GM12878 (cell line): ENCODE results near the gene SPINT4. TPM values are rescaled to one million over a fixed set of nuclear protein-coding genes. Genes with fewer than 3 reads are reported as not detected.

Experiments used
- ATAC-seq: fragments of 200-7000 bp; cut with Tn5 transposase; 3 replicates; pipeline ENCODE4 v1.9.1; 2020; ENCODE audit warnings: mild to moderate bottlenecking, moderate library complexity
- BruUV-seq: library from RNA; stranded (reverse); fragments of 400-500 nt; replicated peaks from 2 replicates; lab custom pipeline; 2021; lab: Mats Ljungman, UMichigan
- CTCF ChIA-PET: fragments of 300-600 bp; sonication (Branson Sonifier 250); formaldehyde crosslinking; extraction: SDS; loops from one replicate; lab custom pipeline; 2021; ENCODE audit warnings: inconsistent platforms; lab: Yijun Ruan, JAX
- POLR2A ChIA-PET: fragments of 350-600 bp; formaldehyde crosslinking; extraction: SDS; loops from one replicate; lab custom pipeline; 2021; ENCODE audit warnings: inconsistent platforms; lab: Charles Lee
- RAD21 ChIA-PET: fragments of 300-600 bp; sonication (Branson Sonifier 250); formaldehyde crosslinking; loops from one replicate; lab custom pipeline; 2023; ENCODE audit warnings: antibody characterized with exemption; ENCODE audit not compliant: unreplicated experiment; lab: Charles Lee
- SMC1A ChIA-PET: fragments of 300-600 bp; sonication (Branson Sonifier 250); formaldehyde crosslinking; loops from one replicate; lab custom pipeline; 2023; ENCODE audit not compliant: unreplicated experiment, uncharacterized antibody; lab: Charles Lee
- DNase-seq: peaks from one replicate; pipeline ENCODE4 v3.0.0-alpha.2; 2011; ENCODE audit warnings: low read depth, low spot score
- FAIRE-seq: peaks from 3 replicates; lab custom pipeline; 2011; peaks lifted over from hg19 to GRCh38; lab: Jason Lieb, UNC
- H2AFZ ChIP-seq: 2 replicates; pipeline ENCODE4 v1.6.0; 2011; ENCODE audit warnings: low read depth, low read length, control low read depth; ENCODE audit not compliant: control insufficient read depth
- H3K27ac ChIP-seq: 2 replicates; pipeline ENCODE4 v1.5.1; 2011; ENCODE audit warnings: control low read depth; ENCODE audit not compliant: control insufficient read depth, insufficient read depth
- H3K27me3 ChIP-seq, 2 experiments: replicated peaks in 1 of 2; 2 replicates each; pipeline versions ENCODE4 v1.6.0 to v1.6.1; 2011; ENCODE audit warnings: low read length in 1 of 2; ENCODE audit not compliant: control insufficient read depth in 2 of 2, insufficient read depth in 2 of 2
- H3K36me3 ChIP-seq, 2 experiments: 2 replicates each; pipeline ENCODE4 v1.5.1; 2011; ENCODE audit warnings: low read length in 1 of 2; ENCODE audit not compliant: control insufficient read depth in 2 of 2, insufficient read depth in 2 of 2
- H3K4me1 ChIP-seq: 2 replicates; pipeline ENCODE4 v1.6.1; 2011; ENCODE audit warnings: mild to moderate bottlenecking, low read length, moderate library complexity, mixed read lengths; ENCODE audit not compliant: control insufficient read depth, insufficient read depth
- H3K4me2 ChIP-seq: 2 replicates; pipeline ENCODE4 v1.6.0; 2011; ENCODE audit warnings: control low read depth; ENCODE audit not compliant: control insufficient read depth, insufficient read depth
- H3K4me3 ChIP-seq: fragments of 200-600 bp; sonication (generic); 2 replicates; pipeline ENCODE4 v1.5.1; 2016
- H3K79me2 ChIP-seq: 2 replicates; pipeline ENCODE4 v1.6.0; 2011; ENCODE audit warnings: low read length; ENCODE audit not compliant: control insufficient read depth, insufficient read depth
- H3K9ac ChIP-seq: 2 replicates; pipeline ENCODE4 v1.8.0; 2011; ENCODE audit warnings: low read length, control low read depth, mixed read lengths; ENCODE audit not compliant: control insufficient read depth, insufficient read depth
- H3K9me3 ChIP-seq: replicated peaks from 3 replicates; pipeline ENCODE4 v1.5.1; 2011; ENCODE audit warnings: mild to moderate bottlenecking, low read length; ENCODE audit not compliant: control insufficient read depth, insufficient read depth
- H4K20me1 ChIP-seq: 2 replicates; pipeline ENCODE4 v1.6.0; 2011; ENCODE audit not compliant: control insufficient read depth, insufficient read depth
- ATF3 ChIP-seq: IDR thresholded peaks from 2 replicates; pipeline ENCODE4 v1.6.1; 2011; ENCODE audit warnings: low read depth, mild to moderate bottlenecking, low read length, moderate library complexity, borderline replicate concordance; ENCODE audit errors: extremely low read depth
- CHD1 ChIP-seq: IDR thresholded peaks from 2 replicates; pipeline ENCODE4 v1.6.1; 2012; ENCODE audit warnings: low read depth, low read length, improper control_type of control experiment
- E2F8 ChIP-seq: fragments of 450-650 bp; IDR thresholded peaks from 2 replicates; pipeline ENCODE4 v1.6.1; 2018; ENCODE audit warnings: mild to moderate bottlenecking, low read depth, moderate library complexity; ENCODE audit not compliant: partially characterized antibody
- EP300 ChIP-seq, 2 experiments: fragments of 150-350 bp in 1 of 2; IDR thresholded peaks; 2 replicates each; pipeline ENCODE4 v1.6.1; 2011 to 2012; ENCODE audit warnings: low read depth in 2 of 2, low read length in 2 of 2, borderline replicate concordance in 1 of 2, improper control_type of control experiment in 1 of 2, inconsistent platforms in 1 of 2; ENCODE audit not compliant: control insufficient read depth in 1 of 2
- JUND ChIP-seq: IDR thresholded peaks from 2 replicates; pipeline ENCODE4 v1.6.1; 2012; ENCODE audit warnings: low read depth, mild to moderate bottlenecking, low read length, improper control_type of control experiment, moderate library complexity
- KDM1A ChIP-seq: fragments of 200-600 bp; sonication (generic); IDR thresholded peaks from 2 replicates; pipeline ENCODE4 v1.6.1; 2016; ENCODE audit warnings: borderline replicate concordance
- PAX5 ChIP-seq: IDR thresholded peaks from 2 replicates; pipeline ENCODE4 v1.6.1; 2011; ENCODE audit warnings: low read depth, low read length, borderline replicate concordance
- PAX8 ChIP-seq: fragments of 450-650 bp; IDR thresholded peaks from 2 replicates; pipeline ENCODE4 v1.6.1; 2017; ENCODE audit warnings: mild to moderate bottlenecking, moderate library complexity
- POLR2AphosphoS5 ChIP-seq: IDR thresholded peaks from 2 replicates; pipeline ENCODE4 v1.6.1; 2011; ENCODE audit warnings: mild to moderate bottlenecking, low read length, inconsistent platforms
- RAD21 ChIP-seq: IDR thresholded peaks from 2 replicates; pipeline ENCODE4 v1.6.1; 2011; ENCODE audit warnings: mild to moderate bottlenecking, low read depth, low read length, moderate library complexity; ENCODE audit not compliant: insufficient read depth
- SMC3 ChIP-seq: IDR thresholded peaks from 2 replicates; pipeline ENCODE4 v1.6.1; 2011; ENCODE audit warnings: low read length, improper control_type of control experiment, borderline replicate concordance
- TCF7 ChIP-seq: IDR thresholded peaks from 2 replicates; pipeline ENCODE4 v1.6.1; 2014; ENCODE audit warnings: antibody characterized with exemption, borderline replicate concordance
- YY1 ChIP-seq: IDR thresholded peaks from 2 replicates; pipeline ENCODE4 v1.6.1; 2011; ENCODE audit warnings: low read depth, mild to moderate bottlenecking, low read length
- whole genome bisulfite sequencing: methylation state at CpG from one replicate; pipeline ENCODE4 v1.1.6; 2016; ENCODE audit warnings: low lambda C conversion rate; ENCODE audit not compliant: insufficient replicate concordance, insufficient coverage; ENCODE audit errors: missing lambda C conversion rate; 5-methylcytosine and 5-hydroxymethylcytosine counted together
- in situ Hi-C: fragments of 300-500 bp; cut with MboI; formaldehyde crosslinking; loops from 9 replicates; pipeline ENCODE4 v1.14.3; 2018; ENCODE audit warnings: mixed read lengths
- intact Hi-C: fragments of 100-400 bp; cut with micrococcal nuclease; formaldehyde crosslinking; loops from one replicate; pipeline ENCODE4 v1.14.2; 2022; ENCODE audit not compliant: unreplicated experiment
- polyA plus RNA-seq, 11 experiments: library from polyadenylated mRNA; depleted of rRNA in 4 of 11; unstranded in 6 of 11; stranded (reverse) in 5 of 11; fragments of >200 nt; fragmentation: Nextera tagmentation in 4 of 11; fragmentation: Illumina TruSeq in 1 of 11; extraction: Ambion mirVana in 4 of 11; extraction: Trizol in 1 of 11; gene quantifications; 1 replicate in 1 of 11; 2 replicates in 10 of 11; pipeline versions ENCODE4 v1.2.1 to v1.2.3, GENCODE V29; 2011 to 2016; ENCODE audit warnings: inconsistent platforms in 2 of 11, missing spikeins in 2 of 11, low read depth in 1 of 11
- total RNA-seq, 4 experiments: library from RNA; depleted of rRNA in 3 of 4; stranded (reverse); fragments of >200 nt in 3 of 4; fragmentation: Illumina TruSeq in 1 of 4; extraction: Trizol in 1 of 4; gene quantifications; 2 replicates each; pipeline versions ENCODE4 v1.2.1 to v1.2.3, GENCODE V29; 2013 to 2021
- TF ChIP-seq, protein P1 (sequence below): IDR thresholded peaks from 2 replicates; pipeline ENCODE4 v1.6.1; 2012; ENCODE audit warnings: low read depth, low read length, improper control_type of control experiment
- TF ChIP-seq, protein P2 (sequence below): IDR thresholded peaks from 2 replicates; pipeline ENCODE4 v1.6.1; 2012; ENCODE audit warnings: mild to moderate bottlenecking, low read depth, low read length

SPINT4 gene
- total and polyA plus RNA-seq, 10 of the 15 experiments (the other 5 are each of a cell fraction or from before 2014, with no cell fraction given): not detected

GRCh38 chr20:45695496-45695895 lies 26.7 kb upstream of the SPINT4 start:
- ChIA-PET SMC1A (interaction anchor here (1.6 kb wide), 1 partner anchor 75 kb away, joined by 3 read pairs; no protein-coding TSS in a partner anchor), POLR2A (no interaction called here), RAD21 (no interaction called here), CTCF (no interaction called here)
- no peaks in the 10 kb centered on the region for H3K36me3 ChIP-seq
- peaks cover under 1% of the 10 kb centered on the region; the same call in 1 of the 2 replicates for H3K4me1 ChIP-seq
- H3K9ac ChIP-seq: no peak overlapping the region
- intact Hi-C loops (no loop called here), in situ Hi-C loops (no loop called here)
- no peaks in the 10 kb centered on the region for H3K9me3 ChIP-seq
- no peak overlapping the region for H3K27ac ChIP-seq
- no TSS peak for BruUV-seq
- no peaks in the 10 kb centered on the region for H3K27me3 ChIP-seq
- H3K79me2 ChIP-seq: no peaks in the 10 kb centered on the region
- no peak overlapping the region for H3K4me3 ChIP-seq
- TF ChIP-seq KDM1A (no peak), POLR2AphosphoS5 (no peak), PAX5 (no peak), ATF3 (no peak), RAD21 (no peak), SMC3 (no peak), PAX8 (no peak), E2F8 (no peak), JUND (no peak), YY1 (no peak), EP300 (IDR thresholded peaks at IDR 0.05; ENCODE audit: borderline replicate concordance in 1 of 2, control insufficient read depth in 1 of 2, low read depth in 2 of 2, low read length in 2 of 2) (no peak), TCF7 (no peak), CHD1 (no peak)
- TF ChIP-seq, protein P1, sequence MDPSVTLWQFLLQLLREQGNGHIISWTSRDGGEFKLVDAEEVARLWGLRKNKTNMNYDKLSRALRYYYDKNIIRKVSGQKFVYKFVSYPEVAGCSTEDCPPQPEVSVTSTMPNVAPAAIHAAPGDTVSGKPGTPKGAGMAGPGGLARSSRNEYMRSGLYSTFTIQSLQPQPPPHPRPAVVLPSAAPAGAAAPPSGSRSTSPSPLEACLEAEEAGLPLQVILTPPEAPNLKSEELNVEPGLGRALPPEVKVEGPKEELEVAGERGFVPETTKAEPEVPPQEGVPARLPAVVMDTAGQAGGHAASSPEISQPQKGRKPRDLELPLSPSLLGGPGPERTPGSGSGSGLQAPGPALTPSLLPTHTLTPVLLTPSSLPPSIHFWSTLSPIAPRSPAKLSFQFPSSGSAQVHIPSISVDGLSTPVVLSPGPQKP: no peak
- TF ChIP-seq, protein P2, sequence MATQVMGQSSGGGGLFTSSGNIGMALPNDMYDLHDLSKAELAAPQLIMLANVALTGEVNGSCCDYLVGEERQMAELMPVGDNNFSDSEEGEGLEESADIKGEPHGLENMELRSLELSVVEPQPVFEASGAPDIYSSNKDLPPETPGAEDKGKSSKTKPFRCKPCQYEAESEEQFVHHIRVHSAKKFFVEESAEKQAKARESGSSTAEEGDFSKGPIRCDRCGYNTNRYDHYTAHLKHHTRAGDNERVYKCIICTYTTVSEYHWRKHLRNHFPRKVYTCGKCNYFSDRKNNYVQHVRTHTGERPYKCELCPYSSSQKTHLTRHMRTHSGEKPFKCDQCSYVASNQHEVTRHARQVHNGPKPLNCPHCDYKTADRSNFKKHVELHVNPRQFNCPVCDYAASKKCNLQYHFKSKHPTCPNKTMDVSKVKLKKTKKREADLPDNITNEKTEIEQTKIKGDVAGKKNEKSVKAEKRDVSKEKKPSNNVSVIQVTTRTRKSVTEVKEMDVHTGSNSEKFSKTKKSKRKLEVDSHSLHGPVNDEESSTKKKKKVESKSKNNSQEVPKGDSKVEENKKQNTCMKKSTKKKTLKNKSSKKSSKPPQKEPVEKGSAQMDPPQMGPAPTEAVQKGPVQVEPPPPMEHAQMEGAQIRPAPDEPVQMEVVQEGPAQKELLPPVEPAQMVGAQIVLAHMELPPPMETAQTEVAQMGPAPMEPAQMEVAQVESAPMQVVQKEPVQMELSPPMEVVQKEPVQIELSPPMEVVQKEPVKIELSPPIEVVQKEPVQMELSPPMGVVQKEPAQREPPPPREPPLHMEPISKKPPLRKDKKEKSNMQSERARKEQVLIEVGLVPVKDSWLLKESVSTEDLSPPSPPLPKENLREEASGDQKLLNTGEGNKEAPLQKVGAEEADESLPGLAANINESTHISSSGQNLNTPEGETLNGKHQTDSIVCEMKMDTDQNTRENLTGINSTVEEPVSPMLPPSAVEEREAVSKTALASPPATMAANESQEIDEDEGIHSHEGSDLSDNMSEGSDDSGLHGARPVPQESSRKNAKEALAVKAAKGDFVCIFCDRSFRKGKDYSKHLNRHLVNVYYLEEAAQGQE: no peak
- no peak overlapping the region for H2AFZ ChIP-seq
- H4K20me1 ChIP-seq: no peaks in the 10 kb centered on the region
- FAIRE-seq: no peak
- ATAC-seq: no peak
- 44% methylated on average over 2 of the region's 2 CpGs for WGBS
- H3K4me2 ChIP-seq: no peak overlapping the region
- DNase-seq: no peak
